Hepatocyte (in vitro differentiated cells): ENCODE results near the gene PLEKHA7.

ENCODE experiments used
- EZH2 ChIP-seq: fragments of 200-600 bp; sonication (generic); IDR thresholded peaks from 2 replicates; pipeline ENCODE4 v1.6.1; 2016; ENCODE audit warnings: antibody characterized with exemption, mild to moderate bottlenecking, borderline replicate concordance
- TF ChIP-seq, protein P1 (sequence below): fragments of 200-600 bp; sonication (generic); IDR thresholded peaks from 2 replicates; pipeline ENCODE4 v1.5.1; 2016; ENCODE audit warnings: antibody characterized with exemption, mild to moderate bottlenecking; ENCODE audit not compliant: poor library complexity

DNA sequence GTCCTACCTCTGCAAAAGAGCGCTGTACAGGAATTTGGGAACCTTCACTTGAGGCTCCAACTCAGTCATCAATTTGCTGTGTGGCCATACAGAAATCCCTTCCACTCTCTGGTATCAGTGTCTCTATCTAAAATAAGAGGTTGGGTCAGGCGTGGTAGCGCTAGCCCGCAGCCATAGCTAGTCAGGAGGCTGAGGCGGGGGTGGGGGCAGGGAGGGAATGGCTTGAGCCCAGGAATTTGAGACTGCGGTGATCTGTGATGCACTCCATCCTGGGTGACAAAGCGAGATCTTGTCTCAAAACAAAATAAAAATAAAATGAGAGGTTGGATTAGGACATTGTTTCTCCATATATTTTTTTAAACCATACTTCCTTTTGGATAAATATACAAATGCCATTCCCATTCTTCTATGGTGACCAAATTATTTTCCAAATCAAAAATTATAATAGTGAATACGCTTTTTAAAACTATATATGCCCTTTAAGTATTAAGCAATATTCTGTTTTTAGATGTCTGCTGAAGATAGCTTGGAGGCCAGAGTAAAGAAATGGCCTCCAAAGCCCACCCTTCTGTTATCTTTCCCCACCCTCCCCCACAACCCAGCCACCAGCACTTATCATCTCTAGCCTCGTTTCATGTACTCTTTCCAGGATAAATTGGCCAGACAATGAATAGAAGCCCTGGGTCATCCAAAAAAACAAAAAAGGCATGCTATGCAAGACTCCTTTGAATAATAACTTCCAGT lies 87.2 kb downstream of the PLEKHA7 start:
- TF ChIP-seq, protein P1, sequence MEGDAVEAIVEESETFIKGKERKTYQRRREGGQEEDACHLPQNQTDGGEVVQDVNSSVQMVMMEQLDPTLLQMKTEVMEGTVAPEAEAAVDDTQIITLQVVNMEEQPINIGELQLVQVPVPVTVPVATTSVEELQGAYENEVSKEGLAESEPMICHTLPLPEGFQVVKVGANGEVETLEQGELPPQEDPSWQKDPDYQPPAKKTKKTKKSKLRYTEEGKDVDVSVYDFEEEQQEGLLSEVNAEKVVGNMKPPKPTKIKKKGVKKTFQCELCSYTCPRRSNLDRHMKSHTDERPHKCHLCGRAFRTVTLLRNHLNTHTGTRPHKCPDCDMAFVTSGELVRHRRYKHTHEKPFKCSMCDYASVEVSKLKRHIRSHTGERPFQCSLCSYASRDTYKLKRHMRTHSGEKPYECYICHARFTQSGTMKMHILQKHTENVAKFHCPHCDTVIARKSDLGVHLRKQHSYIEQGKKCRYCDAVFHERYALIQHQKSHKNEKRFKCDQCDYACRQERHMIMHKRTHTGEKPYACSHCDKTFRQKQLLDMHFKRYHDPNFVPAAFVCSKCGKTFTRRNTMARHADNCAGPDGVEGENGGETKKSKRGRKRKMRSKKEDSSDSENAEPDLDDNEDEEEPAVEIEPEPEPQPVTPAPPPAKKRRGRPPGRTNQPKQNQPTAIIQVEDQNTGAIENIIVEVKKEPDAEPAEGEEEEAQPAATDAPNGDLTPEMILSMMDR: no peak
- TF ChIP-seq EZH2: no peak
